Measurements from ENCODE around the gene DNAJC13.

DNA sequence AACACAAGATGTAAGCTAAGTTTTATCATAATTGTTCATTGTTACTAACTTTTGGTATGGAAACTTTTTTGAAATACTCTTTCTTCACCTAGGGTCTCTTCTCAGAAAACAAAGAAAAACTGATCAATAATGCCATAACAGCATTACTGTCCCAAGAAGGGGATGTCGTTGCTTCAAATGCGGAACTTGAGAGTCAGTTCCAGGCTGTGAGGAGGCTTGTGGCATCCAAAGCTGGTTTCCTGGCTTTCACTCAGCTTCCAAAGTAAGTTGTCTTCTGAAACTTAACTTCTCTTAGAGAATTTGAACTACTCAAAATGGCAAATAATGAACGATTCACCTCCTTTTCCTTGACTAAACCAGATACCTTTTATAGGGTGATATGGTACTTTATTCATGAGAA is 39.3 kb downstream of the DNAJC13 start:
- TF ChIP-seq, protein P1, sequence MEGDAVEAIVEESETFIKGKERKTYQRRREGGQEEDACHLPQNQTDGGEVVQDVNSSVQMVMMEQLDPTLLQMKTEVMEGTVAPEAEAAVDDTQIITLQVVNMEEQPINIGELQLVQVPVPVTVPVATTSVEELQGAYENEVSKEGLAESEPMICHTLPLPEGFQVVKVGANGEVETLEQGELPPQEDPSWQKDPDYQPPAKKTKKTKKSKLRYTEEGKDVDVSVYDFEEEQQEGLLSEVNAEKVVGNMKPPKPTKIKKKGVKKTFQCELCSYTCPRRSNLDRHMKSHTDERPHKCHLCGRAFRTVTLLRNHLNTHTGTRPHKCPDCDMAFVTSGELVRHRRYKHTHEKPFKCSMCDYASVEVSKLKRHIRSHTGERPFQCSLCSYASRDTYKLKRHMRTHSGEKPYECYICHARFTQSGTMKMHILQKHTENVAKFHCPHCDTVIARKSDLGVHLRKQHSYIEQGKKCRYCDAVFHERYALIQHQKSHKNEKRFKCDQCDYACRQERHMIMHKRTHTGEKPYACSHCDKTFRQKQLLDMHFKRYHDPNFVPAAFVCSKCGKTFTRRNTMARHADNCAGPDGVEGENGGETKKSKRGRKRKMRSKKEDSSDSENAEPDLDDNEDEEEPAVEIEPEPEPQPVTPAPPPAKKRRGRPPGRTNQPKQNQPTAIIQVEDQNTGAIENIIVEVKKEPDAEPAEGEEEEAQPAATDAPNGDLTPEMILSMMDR (IDR thresholded peaks at IDR 0.05): no peak
- TF ChIP-seq POLR2A (IDR thresholded peaks at IDR 0.05): no peak
